Measurements from ENCODE around the gene CCT8L2.
"Not testable (repeated sequence)": the region's sequence is repeated elsewhere in the genome, so short reads cannot be mapped to it uniquely, and the experiment has no call there.

- TF ChIP-seq ISL1 (CRISPR knock-in tag; IDR thresholded peaks at IDR 0.05); PATZ1 (CRISPR knock-in tag; IDR thresholded peaks at IDR 0.05; ENCODE audit: borderline replicate concordance); BACH2 (CRISPR knock-in tag; IDR thresholded peaks at IDR 0.05; ENCODE audit: borderline replicate concordance); CREB5 (CRISPR knock-in tag; IDR thresholded peaks at IDR 0.05; ENCODE audit: low read depth): not testable (repeated sequence)
Observed at GRCh38 chr22:16592231-16592630, 379 bp downstream of the CCT8L2 start.
